ENCODE results near the gene RPAP3. TPM values are rescaled to one million over a fixed set of nuclear protein-coding genes. Genes with fewer than 3 reads are reported as not detected.

Gene RPAP3
- total RNA-seq, 2 donors from 2014 or later = 12.2 to 14.3 TPM

- DNase-seq (ENCODE audit: low spot score) = no peak
These were observed 11.2 kb upstream of the RPAP3 start for GRCh38 chr12:47717046-47717442.

GRCh38 chr12:47715877-47716548, 10.2 kb upstream of the RPAP3 start:
- Histone ChIP-seq H3K9me3 (no peaks in the 10 kb centered on the region), H3K36me3 (no peaks in the 10 kb centered on the region), H3K27me3 (no peaks in the 10 kb centered on the region), H3K4me1 (peaks cover 0 to 46% of the 10 kb centered on the region in 2 donors), H3K4me3 (no peak overlapping the region), H3K27ac (peak overlapping the region; percentile 84 to 96)
- TF ChIP-seq CTCF (IDR thresholded peaks at IDR 0.05) = no peak
- DNase-seq (ENCODE audit: low spot score) = no peak

More at GRCh38 chr12:47717046-47717442, 11.2 kb upstream of the RPAP3 start:
- no peaks in the 10 kb centered on the region for H3K9me3 ChIP-seq
- no peak overlapping the region for H3K4me3 ChIP-seq
- no peaks in the 10 kb centered on the region for H3K36me3 ChIP-seq
- H3K27ac ChIP-seq = peak overlapping the region; percentile 84 to 96
- H3K27me3 ChIP-seq = no peaks in the 10 kb centered on the region
- H3K4me1 ChIP-seq = peaks cover 0 to 46% of the 10 kb centered on the region in 2 donors
- TF ChIP-seq CTCF (IDR thresholded peaks at IDR 0.05) = no peak

DNA sequence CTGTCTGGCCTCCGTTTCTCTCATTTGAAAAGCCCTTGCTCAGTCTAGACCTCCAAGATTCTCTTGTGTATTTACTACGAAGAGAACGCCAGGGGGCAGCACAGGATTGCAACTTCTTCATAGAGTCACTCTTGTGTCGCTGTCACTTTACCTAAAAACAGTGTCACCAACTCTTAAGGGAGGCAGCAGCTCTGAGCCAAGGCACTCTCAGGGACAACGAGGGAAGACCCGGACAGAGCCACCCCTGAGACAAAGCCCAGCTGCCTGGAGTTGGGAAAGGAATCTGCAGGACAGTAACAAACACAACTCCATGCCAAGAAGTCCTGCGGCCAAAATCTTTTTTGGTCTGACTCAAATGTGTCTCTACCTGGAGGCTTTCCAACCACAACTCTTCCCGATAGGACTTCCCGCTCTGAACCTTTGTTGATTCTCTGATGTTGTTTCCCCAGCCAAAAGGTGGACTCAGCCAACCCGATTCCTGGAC, 9.6 kb upstream of the RPAP3 start:
- peak; percentile 82 for DNase-seq (ENCODE audit: low spot score)
- peaks cover 0 to 46% of the 10 kb centered on the region in 2 donors for H3K4me1 ChIP-seq
- no peak overlapping the region for H3K4me3 ChIP-seq
- H3K27ac ChIP-seq = peak overlapping the region; percentile 84 to 96
- no peaks in the 10 kb centered on the region for H3K36me3 ChIP-seq
- H3K27me3 ChIP-seq = no peaks in the 10 kb centered on the region
- no peaks in the 10 kb centered on the region for H3K9me3 ChIP-seq
- TF ChIP-seq CTCF (IDR thresholded peaks at IDR 0.05) = peak; percentile 61 to 83

DNA sequence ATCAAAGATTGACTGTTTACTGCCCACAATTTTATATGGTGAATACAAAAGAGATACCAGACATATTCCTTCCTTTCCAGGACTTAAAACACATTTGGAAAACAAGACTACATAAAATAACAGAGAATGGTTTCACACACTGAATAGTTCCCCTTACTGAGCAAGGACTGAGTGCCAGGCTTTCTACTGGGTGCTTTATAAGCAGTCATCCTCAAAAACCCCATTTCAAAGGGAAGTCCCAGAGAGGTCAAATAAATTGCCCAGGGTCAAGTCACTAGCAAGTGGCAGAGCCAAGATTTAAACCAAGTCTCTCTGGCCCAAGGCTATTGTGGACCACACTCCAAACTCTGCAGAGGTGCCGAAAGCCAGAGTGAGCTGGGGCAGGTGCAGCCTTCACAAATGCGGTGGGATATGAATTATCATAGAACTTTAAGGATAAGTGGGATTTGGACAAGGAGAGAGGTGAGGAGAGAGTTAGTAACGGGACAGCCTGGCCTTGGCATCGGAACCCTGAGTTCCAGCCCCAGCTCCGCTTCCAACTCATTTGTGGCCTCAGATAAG, 9.1 kb upstream of the RPAP3 start:
- H3K36me3 ChIP-seq = no peaks in the 10 kb centered on the region
- H3K4me1 ChIP-seq = peaks cover 0 to 46% of the 10 kb centered on the region in 2 donors
- H3K4me3 ChIP-seq = no peak overlapping the region
- H3K27ac ChIP-seq = peak overlapping the region; percentile 84 to 96
- H3K9me3 ChIP-seq = no peaks in the 10 kb centered on the region
- H3K27me3 ChIP-seq = no peaks in the 10 kb centered on the region
- no peak for DNase-seq (ENCODE audit: low spot score)
- no peak for TF ChIP-seq CTCF (IDR thresholded peaks at IDR 0.05)

DNA sequence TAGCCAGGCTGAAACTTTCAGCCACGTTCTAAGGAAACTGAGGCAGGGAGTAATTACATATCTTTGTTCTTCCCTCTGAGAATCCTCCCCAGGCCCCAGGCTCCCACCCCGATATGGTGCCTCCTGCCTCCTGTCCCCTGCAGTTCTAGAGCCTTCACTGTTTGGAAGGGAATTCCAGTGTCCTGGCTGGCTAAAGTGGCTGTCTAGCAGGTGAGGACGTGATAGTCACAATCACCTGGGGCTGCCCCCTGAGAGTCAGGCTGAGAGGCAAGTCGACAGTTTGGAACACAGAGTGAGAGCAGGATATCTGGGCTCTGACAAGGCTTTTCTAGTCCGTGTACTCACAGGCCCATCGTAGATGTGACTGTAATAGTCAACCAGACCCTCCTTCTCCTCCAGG, 6.3 kb upstream of the RPAP3 start:
- DNase-seq (ENCODE audit: low spot score) = no peak
- Histone ChIP-seq H3K36me3 (no peaks in the 10 kb centered on the region), H3K27me3 (no peaks in the 10 kb centered on the region), H3K4me3 (no peak overlapping the region), H3K9me3 (no peaks in the 10 kb centered on the region), H3K27ac (no peak overlapping the region), H3K4me1 (peaks cover 0 to 32% of the 10 kb centered on the region in 2 donors)
- no peak for TF ChIP-seq CTCF (IDR thresholded peaks at IDR 0.05)
